Activated CD4-positive, alpha-beta memory T cell treated with anti-CD3 and anti-CD28 coated beads, Interleukin-2, amount 10 ng/mL, durations not matched to agents 7 days and 5 days (primary cell): ENCODE measurements around the gene AXL. TPM values are rescaled to one million over a fixed set of nuclear protein-coding genes. Genes with fewer than 3 reads are reported as not detected.
"Not testable (repeated sequence)": the region's sequence is repeated elsewhere in the genome, so short reads cannot be mapped to it uniquely, and the experiment has no call there.

Experiments used
- CTCF ChIA-PET: fragments of 350-600 bp; sonication (Branson Sonifier 250); formaldehyde crosslinking; loops from one replicate; lab custom pipeline; 2021; ENCODE audit warnings: antibody characterized with exemption, inconsistent platforms; lab: Charles Lee
- POLR2A ChIA-PET: fragments of 350-600 bp; sonication (Branson Sonifier 250); formaldehyde crosslinking; loops from one replicate; lab custom pipeline; 2021; ENCODE audit warnings: antibody characterized with exemption; lab: Charles Lee
- DNase-seq: peaks from one replicate; pipeline ENCODE4 v3.0.0-alpha.2; 2020
- H3K27ac Mint-ChIP-seq: one replicate; pipeline ENCODE4 v1.8.0; 2021; ENCODE audit warnings: mild to moderate bottlenecking, mixed read lengths
- H3K27me3 Mint-ChIP-seq: one replicate; pipeline ENCODE4 v1.8.0; 2021; ENCODE audit warnings: mixed read lengths
- H3K36me3 Mint-ChIP-seq: one replicate; pipeline ENCODE4 v1.8.0; 2021; ENCODE audit warnings: low read depth, mixed read lengths
- H3K4me1 Mint-ChIP-seq: one replicate; pipeline ENCODE4 v1.8.0; 2021; ENCODE audit warnings: mixed read lengths
- H3K4me3 Mint-ChIP-seq: one replicate; pipeline ENCODE4 v1.8.0; 2021; ENCODE audit warnings: mild to moderate bottlenecking, mixed read lengths
- H3K9me3 Mint-ChIP-seq: one replicate; pipeline ENCODE4 v1.8.0; 2021; ENCODE audit warnings: mixed read lengths
- total RNA-seq, 2 experiments: library from RNA; stranded (reverse); gene quantifications; one replicate each; pipeline ENCODE4 v1.2.3, GENCODE V29; 2021

Gene AXL
- total RNA-seq, result under 1 TPM; 0.55 to 0.60 TPM

DNA sequence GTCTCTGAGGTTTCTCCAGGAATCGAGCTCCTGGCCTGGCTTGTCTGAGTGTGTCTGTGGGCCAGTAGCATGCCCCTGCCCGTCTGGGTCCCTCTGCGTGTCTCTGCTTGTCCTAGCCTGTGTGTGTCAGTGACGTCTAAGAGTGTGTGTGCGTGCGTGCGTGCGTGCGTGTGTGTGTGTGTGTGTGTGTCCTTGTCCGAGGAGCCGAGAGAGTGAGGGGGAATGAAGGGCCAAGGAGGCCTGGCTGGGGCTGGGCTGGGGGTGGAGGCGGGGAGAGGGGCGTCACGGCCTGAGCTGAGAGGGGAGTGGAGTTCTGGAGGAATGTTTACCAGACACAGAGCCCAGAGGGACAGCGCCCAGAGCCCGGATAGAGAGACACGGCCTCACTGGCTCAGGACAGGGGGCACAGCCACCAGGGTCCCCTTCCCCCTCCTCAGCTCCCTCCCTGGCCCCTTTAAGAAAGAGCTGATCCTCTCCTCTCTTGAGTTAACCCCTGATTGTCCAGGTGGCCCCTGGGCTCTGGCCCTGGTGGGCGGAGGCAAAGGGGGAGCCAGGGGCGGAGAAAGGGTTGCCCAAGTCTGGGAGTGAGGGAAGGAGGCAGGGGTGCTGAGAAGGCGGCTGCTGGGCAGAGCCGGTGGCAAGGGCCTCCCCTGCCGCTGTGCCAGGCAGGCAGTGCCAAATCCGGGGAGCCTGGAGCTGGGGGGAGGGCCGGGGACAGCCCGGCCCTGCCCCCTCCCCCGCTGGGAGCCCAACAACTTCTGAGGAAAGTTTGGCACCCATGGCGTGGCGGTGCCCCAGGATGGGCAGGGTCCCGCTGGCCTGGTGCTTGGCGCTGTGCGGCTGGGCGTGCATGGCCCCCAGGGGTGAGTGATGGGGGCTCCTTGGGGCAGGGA, at the start of gene AXL:
Gene AXL (plus strand): TSS at position 609 of the 893 bp plus-strand sequence. CDS start 170 bp downstream, at position 779.
- Mint-ChIP-seq H3K4me1 (peaks cover 4% of the 10 kb centered on the region), H3K36me3 (no peaks in the 10 kb centered on the region), H3K27me3 (peaks cover 35% of the 10 kb centered on the region), H3K27ac (no peak within 1 kb of the TSS), H3K4me3 (no peak within 1 kb of the TSS), H3K9me3 (no peaks in the 10 kb centered on the region)
- ChIA-PET POLR2A (no interaction called here), CTCF (no interaction called here)
- DNase-seq, result no peak

GRCh38 chr19:41172297-41173164, 46.5 kb upstream of the AXL start:
- no peak overlapping the region for H3K27ac Mint-ChIP-seq
- DNase-seq, result no peak
- ChIA-PET CTCF (no interaction called here), POLR2A (no interaction called here)
- H3K4me3 Mint-ChIP-seq, result no peak overlapping the region
- H3K36me3 Mint-ChIP-seq, result no peaks in the 10 kb centered on the region
- H3K9me3 Mint-ChIP-seq, result no peaks in the 10 kb centered on the region
- peaks cover 10% of the 10 kb centered on the region for H3K4me1 Mint-ChIP-seq
- no peaks in the 10 kb centered on the region for H3K27me3 Mint-ChIP-seq

DNA sequence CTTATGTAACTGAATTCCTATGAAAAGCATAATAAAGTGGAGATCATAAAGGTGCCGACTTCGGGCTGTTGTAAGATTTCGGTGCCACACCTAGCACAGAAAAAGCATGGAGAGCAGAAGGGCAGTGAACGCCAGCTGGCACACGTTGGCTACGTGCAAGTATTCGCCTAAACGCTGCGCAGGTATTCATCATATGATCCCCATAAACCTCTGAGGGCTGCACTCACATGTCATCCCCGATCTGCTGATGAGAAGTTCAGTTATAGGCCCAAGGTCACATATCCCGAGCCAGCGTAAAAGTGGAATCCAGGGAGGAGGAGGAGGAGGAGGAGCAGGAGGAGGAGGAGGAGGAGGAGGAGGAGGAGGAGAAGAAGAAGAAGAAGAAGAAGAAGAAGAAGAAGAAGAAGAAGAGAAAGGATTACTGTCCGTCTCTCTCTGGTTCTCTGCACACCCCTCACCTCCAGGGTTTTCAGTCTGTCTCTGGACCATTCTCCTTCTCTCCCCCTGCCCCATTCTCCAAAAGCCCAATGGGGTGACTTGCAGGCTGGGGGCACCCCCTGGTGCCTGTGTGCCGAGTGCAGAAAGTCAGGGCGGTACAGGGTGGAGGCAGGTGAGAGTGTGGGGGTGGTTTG, 44.6 kb upstream of the AXL start:
- CTCF ChIA-PET, result no interaction called here
- no peak overlapping the region for H3K4me3 Mint-ChIP-seq

GRCh38 chr19:41175801-41176777, 42.9 kb upstream of the AXL start:
- ChIA-PET CTCF (no interaction called here), POLR2A (no interaction called here)
- H3K4me1 Mint-ChIP-seq, result peaks cover 10% of the 10 kb centered on the region
- no peaks in the 10 kb centered on the region for H3K9me3 Mint-ChIP-seq
- H3K27me3 Mint-ChIP-seq, result no peaks in the 10 kb centered on the region
- no peaks in the 10 kb centered on the region for H3K36me3 Mint-ChIP-seq
- no peak overlapping the region for H3K4me3 Mint-ChIP-seq
- H3K27ac Mint-ChIP-seq, result no peak overlapping the region
- DNase-seq, result peak; percentile 19

More for the DNA sequence above, 44.6 kb upstream of the AXL start:
- no peaks in the 10 kb centered on the region for H3K9me3 Mint-ChIP-seq
- H3K27me3 Mint-ChIP-seq, result no peaks in the 10 kb centered on the region
- POLR2A ChIA-PET, result no interaction called here
- H3K27ac Mint-ChIP-seq, result no peak overlapping the region
- H3K36me3 Mint-ChIP-seq, result no peaks in the 10 kb centered on the region
- DNase-seq, result no peak
- H3K4me1 Mint-ChIP-seq, result peaks cover 10% of the 10 kb centered on the region

DNA sequence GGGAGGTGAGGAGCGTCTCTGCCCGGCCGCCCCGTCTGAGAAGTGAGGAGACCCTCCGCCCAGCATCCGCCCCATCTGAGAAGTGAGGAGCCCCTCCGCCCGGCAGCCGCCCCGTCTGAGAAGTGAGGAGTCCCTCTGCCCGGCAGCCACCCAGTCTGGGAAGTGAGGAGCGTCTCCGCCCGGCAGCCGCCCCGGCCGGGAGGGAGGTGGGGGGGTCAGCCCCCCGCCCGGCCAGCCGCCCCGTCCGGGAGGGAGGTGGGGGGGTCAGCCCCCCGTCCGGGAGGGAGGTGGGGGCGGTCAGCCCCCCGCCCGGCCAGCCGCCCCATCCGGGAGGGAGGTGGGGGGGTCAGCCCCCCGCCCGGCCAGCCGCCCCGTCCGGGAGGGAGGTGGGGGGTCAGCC, 38.9 kb upstream of the AXL start:
- CTCF ChIA-PET, H3K4me3 Mint-ChIP-seq, DNase-seq, H3K36me3 Mint-ChIP-seq, H3K27ac Mint-ChIP-seq, POLR2A ChIA-PET, H3K27me3 Mint-ChIP-seq, H3K9me3 Mint-ChIP-seq: not testable (repeated sequence)
- peaks cover 10% of the 10 kb centered on the region for H3K4me1 Mint-ChIP-seq

DNA sequence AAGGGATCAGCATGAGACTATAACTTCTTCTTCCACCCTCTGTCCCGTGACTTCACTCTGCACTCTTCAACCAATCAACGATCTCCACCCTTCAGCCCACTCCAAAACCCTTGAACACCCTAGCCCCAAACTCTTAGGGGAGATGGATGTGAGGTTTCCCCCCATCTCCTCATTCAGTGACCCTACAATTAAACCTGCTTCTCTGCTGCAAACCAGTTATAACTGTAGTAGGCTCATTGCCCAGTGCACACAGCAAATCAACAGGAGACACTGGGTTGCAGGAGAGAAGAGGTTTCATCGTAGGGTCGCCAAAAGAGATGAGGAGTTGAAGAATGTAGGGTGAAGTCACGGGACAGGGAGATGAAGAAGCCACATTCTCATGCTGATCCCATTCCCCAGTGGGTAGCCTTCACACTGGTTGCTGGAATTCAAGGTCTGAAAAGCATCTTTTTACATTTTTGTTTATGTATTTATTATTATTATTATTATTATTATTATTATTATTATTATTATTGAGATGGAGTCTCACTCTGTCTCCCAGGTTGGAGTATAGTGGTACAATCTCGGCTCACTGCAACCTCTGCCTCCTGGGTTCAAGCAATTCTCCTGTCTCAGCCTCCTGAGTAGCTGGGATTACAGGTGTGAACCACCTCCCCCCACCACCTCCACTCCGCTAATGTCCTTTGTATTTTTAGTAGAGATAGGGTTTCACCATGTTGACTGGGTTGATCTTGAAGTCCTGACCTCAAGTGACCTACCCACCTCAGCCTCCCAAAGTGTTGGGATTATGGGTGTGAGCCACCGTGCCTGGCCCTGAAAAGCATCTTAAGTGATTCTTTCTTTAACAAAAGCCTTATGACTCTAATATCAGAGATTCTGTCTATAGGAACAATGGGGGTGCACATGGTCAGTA, 31.8 kb upstream of the AXL start:
- Mint-ChIP-seq H3K36me3 (no peaks in the 10 kb centered on the region), H3K27me3 (peaks cover 30% of the 10 kb centered on the region), H3K4me3 (no peak overlapping the region), H3K4me1 (peaks cover 1% of the 10 kb centered on the region), H3K27ac (no peak overlapping the region), H3K9me3 (no peaks in the 10 kb centered on the region)
- ChIA-PET POLR2A (no interaction called here), CTCF (no interaction called here)
- no peak for DNase-seq

DNA sequence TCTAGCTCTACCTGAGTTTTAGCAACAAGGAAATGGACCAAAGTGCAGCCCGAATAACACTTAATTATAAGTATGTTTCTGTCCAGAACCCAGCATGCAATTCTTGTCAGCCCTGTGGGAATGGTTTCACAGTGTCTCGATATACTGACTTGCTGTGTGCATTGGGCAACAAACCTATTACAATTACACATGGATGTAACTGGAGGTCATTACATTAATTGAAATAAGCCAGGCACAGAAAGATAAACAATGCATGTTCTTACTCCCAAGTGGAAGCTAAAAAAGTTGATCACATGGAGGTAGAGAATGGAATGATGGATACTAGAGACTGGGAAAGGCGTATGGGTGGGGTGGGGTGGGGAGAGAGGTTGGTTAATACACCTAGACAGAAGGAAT, 31.1 kb upstream of the AXL start:
- CTCF ChIA-PET, result no interaction called here
- Mint-ChIP-seq H3K36me3 (no peaks in the 10 kb centered on the region), H3K9me3 (no peaks in the 10 kb centered on the region), H3K4me3 (no peak overlapping the region), H3K27me3 (peaks cover 36% of the 10 kb centered on the region), H3K4me1 (peaks cover 8% of the 10 kb centered on the region), H3K27ac (no peak overlapping the region)
- POLR2A ChIA-PET, result no interaction called here
- no peak for DNase-seq

DNA sequence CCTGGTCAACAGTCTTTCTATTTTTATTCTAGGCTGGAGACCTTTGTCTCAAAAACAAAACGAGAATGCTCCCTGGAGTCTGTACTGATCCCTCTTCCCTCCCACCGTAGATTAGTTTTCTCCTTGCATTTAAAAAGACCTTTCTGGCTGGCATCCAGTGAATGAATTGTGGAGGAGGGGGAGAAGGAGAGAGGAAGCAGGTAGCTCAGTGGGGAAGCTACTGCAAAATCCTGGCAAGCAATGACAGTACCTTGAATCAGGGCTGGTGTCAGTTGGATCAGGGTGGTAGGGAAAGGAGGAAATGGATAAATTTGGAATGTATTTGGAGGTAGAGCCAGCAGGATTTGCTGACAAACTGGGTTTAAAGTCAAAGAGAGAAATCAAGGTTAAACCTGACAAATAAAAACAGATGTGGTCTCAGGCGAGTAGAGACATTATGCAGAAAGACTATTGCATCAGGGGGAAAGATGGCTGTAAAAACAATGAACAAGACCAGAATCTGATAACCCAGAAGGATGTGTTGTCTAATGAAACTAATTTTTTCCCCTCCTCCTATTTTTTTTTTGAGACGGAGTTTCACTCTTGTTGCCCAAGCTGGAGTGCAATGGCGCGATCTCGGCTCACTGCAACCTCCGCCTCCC, 29.5 kb upstream of the AXL start:
- CTCF ChIA-PET, result no interaction called here
- peaks cover 42% of the 10 kb centered on the region for H3K27me3 Mint-ChIP-seq
- H3K9me3 Mint-ChIP-seq, result no peaks in the 10 kb centered on the region
- H3K4me1 Mint-ChIP-seq, result peaks cover 16% of the 10 kb centered on the region
- H3K4me3 Mint-ChIP-seq, result no peak overlapping the region
- no peaks in the 10 kb centered on the region for H3K36me3 Mint-ChIP-seq
- no peak for DNase-seq
- POLR2A ChIA-PET, result no interaction called here
- H3K27ac Mint-ChIP-seq, result peak overlapping the region; percentile 14

DNA sequence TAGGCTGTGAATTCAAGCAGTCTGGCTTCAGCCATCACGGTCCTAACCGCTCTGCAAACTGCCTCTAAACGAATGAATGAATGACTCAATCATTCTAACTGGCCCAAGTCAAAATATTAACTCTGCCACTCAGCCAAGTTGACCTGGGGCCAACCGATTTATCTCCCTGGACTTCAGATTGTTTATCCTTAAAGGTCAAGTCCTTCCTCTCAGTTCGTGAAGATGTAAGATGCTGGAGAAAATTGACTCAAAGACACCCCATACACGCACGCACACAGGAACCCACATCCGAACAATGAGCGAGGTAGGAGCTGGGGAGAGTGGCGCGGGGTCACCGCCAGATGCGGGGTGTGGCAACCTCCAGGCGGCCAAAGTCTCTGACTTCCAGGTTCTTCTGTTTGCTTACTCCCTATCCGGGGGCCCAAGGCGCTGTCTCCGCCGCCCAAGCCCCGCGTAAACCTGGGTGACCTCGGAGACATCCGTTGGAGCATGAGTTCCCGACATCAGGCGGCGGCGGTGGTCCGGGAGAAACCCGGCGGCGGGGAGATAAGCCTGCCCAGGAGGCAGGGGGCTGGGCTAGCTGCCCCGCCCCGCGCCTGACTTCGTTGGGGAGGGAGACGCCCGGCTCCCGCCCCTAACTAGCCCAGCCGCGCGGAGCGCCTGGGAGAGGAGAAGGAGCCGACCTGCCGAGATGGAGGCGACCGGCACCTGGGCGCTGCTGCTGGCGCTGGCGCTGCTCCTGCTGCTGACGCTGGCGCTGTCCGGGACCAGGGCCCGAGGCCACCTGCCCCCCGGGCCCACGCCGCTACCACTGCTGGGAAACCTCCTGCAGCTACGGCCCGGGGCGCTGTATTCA, 26.2 kb upstream of the AXL start, which contains the start of gene CYP2S1:
Gene CYP2S1 (plus strand): TSS at position 646 of the 856 bp plus-strand sequence. CDS start 46 bp downstream, at position 692.
- POLR2A ChIA-PET, result interaction anchor here (1.0 kb wide), 1 partner anchor 70 kb away, joined by 3 read pairs; no protein-coding TSS in a partner anchor
- H3K27ac Mint-ChIP-seq, result no peak within 1 kb of the TSS
- CTCF ChIA-PET, result no interaction called here

GRCh38 chr19:41193430-41194156, 25.4 kb upstream of the AXL start:
- H3K27me3 Mint-ChIP-seq, result peaks cover 47% of the 10 kb centered on the region
- ChIA-PET POLR2A (no interaction called here), CTCF (no interaction called here)
- H3K4me3 Mint-ChIP-seq, result peak overlapping the region; percentile 40
- no peaks in the 10 kb centered on the region for H3K36me3 Mint-ChIP-seq
- DNase-seq, result no peak
- H3K4me1 Mint-ChIP-seq, result peaks cover 16% of the 10 kb centered on the region
- H3K9me3 Mint-ChIP-seq, result no peaks in the 10 kb centered on the region
- no peak overlapping the region for H3K27ac Mint-ChIP-seq

More for the DNA sequence above, 26.2 kb upstream of the AXL start, which contains the start of gene CYP2S1:
- H3K4me3 Mint-ChIP-seq, result peak within 1 kb of the TSS; percentile 40
- peaks cover 16% of the 10 kb centered on the region for H3K4me1 Mint-ChIP-seq
- no peaks in the 10 kb centered on the region for H3K9me3 Mint-ChIP-seq
- H3K27me3 Mint-ChIP-seq, result peaks cover 44% of the 10 kb centered on the region
- DNase-seq, result peak; percentile 27
- H3K36me3 Mint-ChIP-seq, result no peaks in the 10 kb centered on the region
